Measurements from ENCODE around the gene SMURF2.
"Not testable (repeated sequence)": the region's sequence is repeated elsewhere in the genome, so short reads cannot be mapped to it uniquely, and the experiment has no call there.

SMURF2 gene

GRCh38 chr17:64664299-64664981, 2.3 kb upstream of the SMURF2 start:
- not testable (repeated sequence) for DNase-seq

DNA sequence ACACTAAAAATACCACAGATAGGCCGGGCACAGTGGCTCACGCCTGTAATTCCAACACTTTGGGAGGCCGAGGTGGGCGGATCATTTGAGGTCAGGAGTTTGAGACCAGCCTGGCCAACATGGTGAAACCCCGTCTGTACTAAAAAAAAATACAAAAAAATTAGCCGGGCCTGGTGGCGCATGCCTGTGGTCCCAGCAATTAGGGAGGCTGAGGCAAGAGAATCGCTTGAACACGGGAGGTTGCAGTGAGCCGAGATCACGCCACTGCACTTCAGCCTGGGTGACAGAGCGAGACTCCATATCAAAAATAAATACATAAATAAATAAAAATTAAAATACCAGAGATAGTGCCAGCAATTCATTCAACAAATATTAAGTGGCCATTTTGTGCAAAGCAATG, 1.7 kb upstream of the SMURF2 start:
- DNase-seq, result not testable (repeated sequence)

GRCh38 chr17:64662774-64663367, 764 bp upstream of the SMURF2 start:
- peak; percentile 62 for DNase-seq

GRCh38 chr17:64661726-64661975, 456 bp downstream of the SMURF2 start:
- no peak for DNase-seq

DNA sequence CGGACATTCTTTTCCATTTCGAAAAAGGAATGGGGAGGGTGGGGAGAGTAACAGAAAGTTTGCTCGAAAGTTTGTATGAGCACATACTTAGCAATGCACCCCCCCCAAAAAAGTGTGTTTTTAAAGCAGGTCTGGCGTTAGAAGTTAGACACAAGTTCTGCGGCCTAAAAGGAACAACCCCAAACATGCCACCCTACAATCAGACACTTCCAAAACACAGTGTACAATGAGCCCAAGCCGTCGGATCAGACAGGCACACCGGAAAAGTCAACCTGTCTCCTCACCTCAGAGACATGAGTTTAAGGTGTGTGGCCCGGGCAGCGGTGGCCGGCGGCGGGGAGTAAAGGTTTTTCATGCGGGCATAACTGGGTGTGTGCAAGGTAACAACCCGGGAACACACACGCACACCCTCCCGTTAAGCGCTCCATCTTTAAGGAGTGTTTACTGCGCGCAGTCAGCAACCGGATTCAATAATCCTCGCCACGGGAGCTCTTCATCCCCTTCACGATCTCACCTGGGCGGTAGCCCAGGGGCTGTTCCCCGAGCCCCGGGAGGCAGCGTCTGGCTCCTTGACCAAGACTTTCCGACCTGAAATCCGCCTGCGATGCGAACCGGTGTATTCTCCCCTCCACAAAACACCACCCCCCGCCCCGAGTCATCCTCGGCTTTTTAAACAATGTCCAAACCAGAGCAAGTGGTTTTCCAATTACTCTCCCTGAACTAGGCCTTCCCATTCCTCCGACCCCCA, 955 bp downstream of the SMURF2 start:
- peak; percentile 80 for DNase-seq

DNA sequence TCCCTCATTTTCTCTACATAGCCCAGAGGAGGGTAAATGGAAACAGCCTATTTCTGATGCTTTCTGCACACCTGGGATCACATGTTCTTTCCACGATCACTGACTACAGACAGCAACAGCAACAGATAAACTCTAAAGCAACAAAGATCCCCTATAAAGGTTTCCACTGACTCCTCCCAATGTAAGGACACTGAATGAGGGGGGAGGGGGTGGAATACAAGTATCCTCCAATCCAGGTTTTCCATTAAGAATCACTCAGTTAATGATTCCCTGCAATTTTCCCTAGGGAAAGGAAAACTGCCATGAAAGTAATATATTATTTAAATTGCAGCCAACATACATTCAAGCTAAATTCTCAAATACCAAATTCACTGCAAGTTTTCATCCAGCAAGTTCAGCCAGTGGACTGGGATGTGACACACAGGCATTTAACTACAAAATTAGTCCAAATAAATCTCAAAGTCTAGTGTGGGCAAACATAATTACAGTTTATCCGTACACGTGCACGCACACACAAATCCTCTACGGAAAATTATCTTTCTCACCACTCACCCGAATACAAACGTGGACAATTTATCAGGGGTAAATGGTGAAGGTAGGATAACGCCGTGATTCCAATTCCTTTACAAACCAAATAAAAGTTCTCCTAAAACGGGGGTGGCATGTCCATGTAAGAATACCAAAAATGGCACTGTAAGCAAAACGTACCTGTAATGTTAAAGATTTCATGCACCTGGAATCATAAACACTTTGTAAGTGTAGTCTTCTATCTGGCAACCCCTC, 1.7 kb downstream of the SMURF2 start:
- DNase-seq, result not testable (repeated sequence)

- no peak for DNase-seq
Measured at GRCh38 chr17:64658931-64659330, 3.2 kb downstream of the SMURF2 start.

GRCh38 chr17:64657610-64658125, 4.4 kb downstream of the SMURF2 start:
- DNase-seq, result no peak

DNA sequence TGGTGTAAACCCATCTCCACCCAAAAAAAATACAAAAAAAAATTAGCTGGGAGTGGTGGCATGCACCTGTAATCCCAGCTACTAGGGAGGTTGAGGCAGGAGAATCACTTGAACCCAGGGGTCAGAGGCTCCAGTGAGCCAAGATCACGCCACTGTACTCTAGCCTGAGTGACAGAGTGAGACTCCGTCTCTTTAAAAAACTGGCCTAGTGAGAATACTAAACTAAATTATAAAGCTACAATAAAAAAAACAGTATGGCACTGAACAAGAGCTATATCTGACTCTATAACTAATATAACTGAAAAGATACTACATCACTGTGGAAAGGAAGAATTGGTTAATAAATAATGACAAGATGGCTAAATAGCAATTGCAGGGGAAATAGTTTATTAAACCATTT, 6.4 kb downstream of the SMURF2 start:
- DNase-seq, result no peak

GRCh38 chr17:64653985-64654355, 8.1 kb downstream of the SMURF2 start:
- no peak for DNase-seq

DNA sequence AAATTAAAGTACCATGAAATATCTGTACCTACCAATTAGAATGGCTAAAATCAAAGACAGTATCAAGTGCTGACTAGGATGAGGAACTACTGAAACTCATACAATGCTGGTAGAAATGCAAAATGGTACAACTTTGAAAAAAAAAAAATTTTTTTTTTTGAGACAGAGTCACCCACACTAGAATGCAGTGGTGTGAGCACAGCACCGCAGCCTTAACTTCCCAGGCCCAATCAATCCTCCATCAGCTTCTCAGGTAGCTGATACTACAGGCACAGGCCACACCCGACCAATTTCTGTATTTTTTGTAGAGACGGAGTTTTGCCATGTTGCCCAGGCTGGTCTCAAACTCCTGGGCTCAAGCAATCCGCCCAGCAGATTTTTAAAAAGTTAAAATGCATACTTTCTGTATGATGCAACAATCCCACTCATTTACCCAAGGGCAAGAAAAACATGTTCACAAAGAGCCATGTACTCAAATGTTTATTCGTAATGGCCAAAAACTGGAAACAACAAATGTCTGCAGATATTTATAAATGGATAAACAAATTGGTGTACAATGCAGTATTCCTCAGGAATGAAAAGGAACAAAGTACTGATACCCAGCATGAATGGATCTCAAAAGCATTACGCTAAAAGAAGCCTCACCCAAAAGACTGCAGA, 8.7 kb downstream of the SMURF2 start:
- DNase-seq, result no peak

DNA sequence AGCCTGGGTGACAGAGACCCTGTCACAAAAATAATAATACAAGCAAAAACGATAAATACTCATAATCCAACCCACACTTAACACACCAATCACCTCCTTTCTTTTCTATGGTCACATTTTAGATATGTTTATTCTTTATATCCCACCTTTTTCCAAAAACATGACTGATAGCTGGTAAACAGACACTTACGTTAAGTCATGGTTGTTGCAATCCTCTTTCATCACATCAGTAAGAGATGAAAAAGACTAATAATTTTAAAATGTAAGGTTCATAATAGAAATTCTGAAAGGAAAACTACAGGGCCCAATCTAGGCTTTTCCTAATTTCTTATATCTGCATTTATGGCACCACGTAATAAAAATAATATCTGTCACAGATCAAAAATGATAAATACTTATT, 10.2 kb downstream of the SMURF2 start:
- DNase-seq, result no peak

DNA sequence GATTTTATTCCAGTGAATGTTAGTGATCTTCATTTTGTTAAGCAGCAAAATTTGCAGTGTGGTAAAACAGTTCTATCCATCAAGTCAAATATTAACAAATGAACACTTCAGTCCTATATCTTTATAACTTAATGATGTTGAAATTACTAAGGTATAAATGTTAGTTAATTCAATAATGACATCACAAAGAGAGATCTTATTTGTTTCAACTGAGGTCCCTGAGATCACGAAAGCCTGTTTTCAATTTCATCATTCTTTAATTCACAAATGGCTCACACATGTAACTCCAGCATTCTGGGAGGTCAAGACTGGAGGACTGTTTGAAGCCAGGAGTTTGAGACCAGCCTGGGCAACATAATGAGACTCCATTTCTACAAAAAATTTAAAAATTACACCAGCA, 13.9 kb downstream of the SMURF2 start:
- DNase-seq, result no peak

DNA sequence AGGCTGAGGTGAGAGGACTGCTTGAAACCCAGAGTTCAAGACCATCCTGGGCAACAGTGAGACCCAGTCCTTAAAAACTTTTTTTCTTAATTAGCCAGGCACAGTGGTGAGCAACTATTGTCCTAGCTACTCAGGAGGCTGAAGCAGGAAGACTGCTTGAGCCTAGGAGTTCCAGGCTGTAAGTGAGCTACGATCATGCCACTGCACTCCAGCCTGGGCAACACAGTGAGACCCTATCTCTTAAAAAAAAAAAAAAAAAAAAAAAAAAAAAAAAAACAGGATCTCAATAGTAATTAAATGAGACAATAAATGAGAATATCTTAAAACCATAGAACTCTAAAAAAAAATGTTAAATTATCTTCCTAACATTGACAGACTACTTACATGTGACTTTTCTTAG, 14.3 kb downstream of the SMURF2 start:
- DNase-seq, result no peak

DNA sequence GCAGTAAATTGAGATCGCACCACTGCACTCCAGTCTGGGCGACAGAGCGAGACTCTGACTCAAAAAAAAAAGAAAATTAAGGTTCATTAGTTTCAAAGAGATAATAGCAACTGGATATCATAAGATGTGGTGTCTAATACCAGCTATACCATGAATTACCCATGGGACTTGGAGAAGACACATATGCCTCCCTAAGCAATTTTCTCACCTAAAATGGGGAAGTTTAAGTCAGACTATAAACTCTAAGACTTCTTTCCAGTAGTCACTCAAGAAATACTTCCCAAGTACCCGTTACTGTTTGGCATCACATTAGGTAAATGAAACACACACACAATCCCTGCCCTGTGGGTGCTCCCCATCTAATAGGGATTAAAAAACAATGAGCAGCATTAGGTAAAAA, 22.6 kb downstream of the SMURF2 start:
- no peak for DNase-seq

DNA sequence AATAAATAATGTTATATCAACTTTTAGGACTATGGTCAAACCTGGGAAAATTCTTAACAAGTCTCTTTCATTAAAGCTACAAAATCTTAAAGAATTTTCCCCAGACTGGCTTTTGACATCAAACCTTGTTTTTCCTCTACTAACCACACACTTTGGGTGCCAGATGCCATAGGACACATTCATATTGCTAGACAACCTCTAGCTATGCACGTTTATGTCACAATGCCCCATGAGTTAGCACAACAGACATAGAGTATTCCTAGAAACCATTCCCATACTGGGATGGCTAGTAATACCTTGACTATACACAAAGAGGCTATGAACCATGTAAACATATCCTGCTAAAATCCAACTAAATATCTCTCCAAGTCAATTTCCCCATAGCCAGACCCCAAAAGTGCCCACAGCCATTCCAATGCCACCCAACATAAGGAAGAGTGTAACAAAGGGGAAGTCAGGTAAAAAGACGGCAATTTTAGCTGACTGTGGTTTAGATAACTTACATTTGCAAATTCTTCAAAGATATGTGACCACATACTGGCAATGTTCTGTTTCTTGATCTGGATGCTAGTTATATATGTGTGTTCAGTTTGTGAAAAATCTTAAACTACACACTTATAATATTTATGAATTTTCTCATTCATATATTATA, 23.4 kb downstream of the SMURF2 start:
- no peak for DNase-seq

- no peak for DNase-seq
Measured at GRCh38 chr17:64635647-64636305, 26.3 kb downstream of the SMURF2 start.

DNA sequence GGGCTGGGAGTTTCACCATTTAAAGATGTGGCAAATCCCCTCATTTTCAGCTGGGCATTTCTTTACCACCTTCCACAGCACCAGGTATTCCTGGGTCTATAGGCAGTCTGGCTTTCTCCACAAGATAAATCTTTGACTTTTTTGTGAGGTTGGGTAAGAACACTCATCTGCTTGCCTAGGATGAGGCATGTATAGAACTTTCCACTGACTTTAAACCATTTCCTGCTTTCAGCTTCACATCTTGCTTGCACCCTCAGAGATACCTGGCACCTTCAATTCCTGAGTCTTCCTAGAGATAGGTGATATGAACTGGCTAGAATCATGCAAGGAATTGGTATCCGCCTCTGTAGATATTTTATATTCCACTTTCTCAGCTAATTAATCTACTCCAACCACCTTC, 27.9 kb downstream of the SMURF2 start:
- DNase-seq, result no peak

- DNase-seq, result no peak
Measured at GRCh38 chr17:64632606-64633005, 29.5 kb downstream of the SMURF2 start.

DNA sequence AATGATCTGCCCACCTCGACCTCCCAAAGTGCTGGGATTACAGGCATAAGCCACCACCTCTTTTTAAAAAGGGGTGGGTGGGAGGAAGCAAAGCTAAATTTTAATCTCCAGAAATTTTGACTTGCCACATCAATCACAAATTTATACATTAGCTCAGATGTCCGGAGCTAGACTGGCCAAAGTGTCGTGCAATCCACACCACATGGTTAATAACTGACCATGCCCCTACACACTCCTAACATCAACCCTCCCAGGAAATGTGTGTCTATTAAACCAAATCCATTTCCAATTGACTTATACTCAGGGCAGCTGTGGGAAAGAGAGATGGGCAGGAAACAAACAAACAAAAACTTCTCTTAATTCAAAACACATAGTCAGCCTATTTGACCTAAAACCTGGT, 29.9 kb downstream of the SMURF2 start:
- DNase-seq, result no peak

GRCh38 chr17:64630309-64631223, 31.5 kb downstream of the SMURF2 start:
- DNase-seq, result no peak
